ENCODE results near the gene DVL1. TPM values are rescaled to one million over a fixed set of nuclear protein-coding genes. Genes with fewer than 3 reads are reported as not detected.

Gene DVL1
- total RNA-seq, 4 donors from 2014 or later = 130 to 191 (median 144) TPM

DNA sequence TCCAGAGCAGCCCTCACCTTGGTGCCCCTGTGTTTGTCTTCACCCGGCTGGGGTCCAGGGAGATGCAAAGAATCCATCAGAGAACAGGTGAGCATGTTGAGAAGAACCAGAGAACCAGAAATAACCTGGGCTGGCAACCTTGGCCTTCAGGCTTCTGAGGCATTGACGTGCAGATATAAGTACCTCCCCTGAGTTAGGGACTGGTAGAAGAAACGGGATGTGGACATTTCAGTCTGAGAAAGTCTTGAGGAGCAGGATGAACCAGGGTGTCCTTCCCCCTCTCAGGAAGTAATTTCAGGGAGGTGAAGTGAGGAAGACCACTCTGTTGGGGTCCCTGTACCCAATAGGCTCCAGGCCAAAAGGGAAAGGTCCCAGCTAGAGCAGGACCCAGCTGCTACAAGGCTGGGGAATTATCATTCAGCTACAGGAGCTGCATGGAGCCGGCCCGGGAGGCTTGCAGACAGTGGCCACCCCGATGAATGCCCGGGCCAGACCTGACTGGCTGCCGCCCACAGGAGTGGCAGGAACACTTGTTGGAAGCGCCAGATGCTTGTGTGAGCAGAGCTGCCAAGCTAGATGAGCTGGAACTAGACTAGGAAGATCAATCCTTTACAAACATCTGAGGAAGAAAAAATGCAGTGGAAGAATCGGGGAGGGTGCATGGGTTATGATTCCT is 27.5 kb upstream of the DVL1 start:
- no peaks in the 10 kb centered on the region for H3K27me3 ChIP-seq
- peaks cover 0 to 30% (median 7%) of the 10 kb centered on the region in 3 donors for H3K36me3 ChIP-seq
- H3K9me3 ChIP-seq = no peaks in the 10 kb centered on the region
- WGBS, 2 donors = 85 to 89% methylated on average over 10 of the region's 10 CpGs
- no peak for DNase-seq (ENCODE audit: low spot score in 2 of 2)
- no peak overlapping the region for H3K4me3 ChIP-seq
- TF ChIP-seq, protein P1, sequence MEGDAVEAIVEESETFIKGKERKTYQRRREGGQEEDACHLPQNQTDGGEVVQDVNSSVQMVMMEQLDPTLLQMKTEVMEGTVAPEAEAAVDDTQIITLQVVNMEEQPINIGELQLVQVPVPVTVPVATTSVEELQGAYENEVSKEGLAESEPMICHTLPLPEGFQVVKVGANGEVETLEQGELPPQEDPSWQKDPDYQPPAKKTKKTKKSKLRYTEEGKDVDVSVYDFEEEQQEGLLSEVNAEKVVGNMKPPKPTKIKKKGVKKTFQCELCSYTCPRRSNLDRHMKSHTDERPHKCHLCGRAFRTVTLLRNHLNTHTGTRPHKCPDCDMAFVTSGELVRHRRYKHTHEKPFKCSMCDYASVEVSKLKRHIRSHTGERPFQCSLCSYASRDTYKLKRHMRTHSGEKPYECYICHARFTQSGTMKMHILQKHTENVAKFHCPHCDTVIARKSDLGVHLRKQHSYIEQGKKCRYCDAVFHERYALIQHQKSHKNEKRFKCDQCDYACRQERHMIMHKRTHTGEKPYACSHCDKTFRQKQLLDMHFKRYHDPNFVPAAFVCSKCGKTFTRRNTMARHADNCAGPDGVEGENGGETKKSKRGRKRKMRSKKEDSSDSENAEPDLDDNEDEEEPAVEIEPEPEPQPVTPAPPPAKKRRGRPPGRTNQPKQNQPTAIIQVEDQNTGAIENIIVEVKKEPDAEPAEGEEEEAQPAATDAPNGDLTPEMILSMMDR (IDR thresholded peaks at IDR 0.05) = no peak
- TF ChIP-seq EP300 (IDR thresholded peaks at IDR 0.05) (no peak), POLR2A (IDR thresholded peaks at IDR 0.05) (no peak)
- peak overlapping the region in 1 of 4 donors; percentile 96 for H3K27ac ChIP-seq
- peaks cover 0 to 37% (median 24%) of the 10 kb centered on the region in 4 donors for H3K4me1 ChIP-seq

- Histone ChIP-seq H3K4me1 (peaks cover 0 to 45% (median 26%) of the 10 kb centered on the region in 4 donors), H3K27me3 (no peaks in the 10 kb centered on the region), H3K4me3 (peak within 1 kb of the TSS; percentile 85 to 100 (median 92)), H3K36me3 (peaks cover 0 to 18% (median 7%) of the 10 kb centered on the region in 3 donors), H3K27ac (peak within 1 kb of the TSS; percentile 77 to 96 (median 92)), H3K9me3 (no peaks in the 10 kb centered on the region)
- 0% methylated on average over 28 to 82 of the region's 85 CpGs for WGBS, 2 donors
- TF ChIP-seq, protein P1 (IDR thresholded peaks at IDR 0.05) = peak in 3 of 5 experiments; percentile 19 to 75 (median 71)
- peak in 1 of 2 donors; percentile 50 for TF ChIP-seq POLR2A (IDR thresholded peaks at IDR 0.05)
- peak; percentile 96 to 97 for TF ChIP-seq EP300 (IDR thresholded peaks at IDR 0.05)
- DNase-seq (ENCODE audit: low spot score in 2 of 2) = peak; percentile 96 to 98
Measured at GRCh38 chr1:1374929-1375662, 25.9 kb upstream of the DVL1 start, which contains the start of gene AURKAIP1. Gene AURKAIP1 (minus strand): TSS chr1:1375207. CDS start chr1:1374756, 451 bp downstream.

GRCh38 chr1:1374589-1374928 is 25.3 kb upstream of the DVL1 start:
- DNase-seq (ENCODE audit: low spot score in 2 of 2) = no peak

DNA sequence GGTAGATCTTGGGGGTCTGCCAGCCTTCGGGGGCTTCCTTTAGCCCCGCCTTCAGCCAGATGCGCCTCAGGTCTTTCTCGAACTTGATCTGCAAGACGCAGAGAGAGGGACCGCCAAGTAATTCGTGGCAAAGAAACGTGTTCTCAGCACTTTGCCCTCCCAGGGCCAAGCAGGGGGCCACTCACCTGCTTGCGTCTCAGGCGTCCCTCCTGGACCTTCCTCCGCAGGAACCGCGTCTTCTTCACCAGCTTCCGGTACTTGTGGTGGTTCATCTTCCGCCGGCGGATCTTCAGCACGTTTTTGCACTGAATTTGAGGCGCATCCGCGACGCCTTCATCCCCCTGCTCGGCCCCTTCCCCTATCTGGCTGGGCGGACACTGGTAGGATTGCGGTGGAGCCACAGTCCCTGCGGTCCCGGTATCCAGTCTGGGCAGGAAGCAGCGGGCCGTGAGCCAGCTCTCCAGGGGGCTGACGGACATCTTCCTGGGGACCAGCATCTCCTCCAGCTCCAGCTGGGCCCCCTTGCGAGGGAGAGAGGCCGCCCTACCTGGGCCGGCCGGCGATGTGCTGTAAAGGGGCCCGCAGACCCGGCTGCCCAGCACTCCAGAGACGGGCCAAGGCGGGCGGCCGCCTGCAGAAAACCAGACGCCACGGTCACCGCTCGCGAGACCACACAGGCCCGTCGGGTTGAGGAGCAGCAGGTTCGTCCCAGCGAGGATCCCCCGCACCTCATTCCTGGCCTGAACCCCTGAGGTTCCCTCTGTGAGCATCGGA is 24.8 kb upstream of the DVL1 start:
- Histone ChIP-seq H3K4me1 (peaks cover 0 to 45% (median 26%) of the 10 kb centered on the region in 4 donors), H3K36me3 (peaks cover 0 to 18% (median 7%) of the 10 kb centered on the region in 3 donors), H3K9me3 (no peaks in the 10 kb centered on the region), H3K27me3 (no peaks in the 10 kb centered on the region), H3K27ac (peak overlapping the region in 2 of 4 donors; percentile 91 to 96), H3K4me3 (peak overlapping the region; percentile 85 to 100 (median 92))
- DNase-seq (ENCODE audit: low spot score in 2 of 2) = no peak
- 56 to 60% methylated on average over 39 to 50 of the region's 52 CpGs for whole genome bisulfite sequencing, 2 donors
- TF ChIP-seq POLR2A (IDR thresholded peaks at IDR 0.05) = no peak
- TF ChIP-seq, protein P1 (IDR thresholded peaks at IDR 0.05) = no peak
- TF ChIP-seq EP300 (IDR thresholded peaks at IDR 0.05) = no peak

More at GRCh38 chr1:1374589-1374928, 25.3 kb upstream of the DVL1 start:
- no peaks in the 10 kb centered on the region for H3K27me3 ChIP-seq
- no peak for TF ChIP-seq EP300 (IDR thresholded peaks at IDR 0.05)
- no peak for TF ChIP-seq POLR2A (IDR thresholded peaks at IDR 0.05)
- TF ChIP-seq, protein P1 (IDR thresholded peaks at IDR 0.05) = no peak
- H3K9me3 ChIP-seq = no peaks in the 10 kb centered on the region
- peak overlapping the region; percentile 70 to 96 (median 92) for H3K27ac ChIP-seq
- H3K36me3 ChIP-seq = peaks cover 0 to 18% (median 7%) of the 10 kb centered on the region in 3 donors
- H3K4me3 ChIP-seq = peak overlapping the region; percentile 85 to 100 (median 92)
- 0% methylated on average over 2 to 19 of the region's 24 CpGs for WGBS, 2 donors
- H3K4me1 ChIP-seq = peaks cover 0 to 45% (median 26%) of the 10 kb centered on the region in 4 donors

Data from tibial nerve (tissue), 4 donors.